GM23338 (cell line): ENCODE results near the gene SMG1. TPM values are rescaled to one million over a fixed set of nuclear protein-coding genes. Genes with fewer than 3 reads are reported as not detected.

Experiments
- ATAC-seq: fragments of 200-7000 bp; cut with Tn5 transposase; 3 replicates; pipeline ENCODE4 v1.9.1; 2020
- DNase-seq: peaks from one replicate; pipeline ENCODE4 v3.0.0-alpha.2; 2015; ENCODE audit warnings: low spot score
- H2AFZ ChIP-seq: fragments of 200-600 bp; sonication (generic); 2 replicates; pipeline ENCODE4 v1.8.0; 2016; ENCODE audit warnings: antibody characterized with exemption, mild to moderate bottlenecking, moderate library complexity
- H3F3A ChIP-seq: fragments of 200-600 bp; sonication (generic); replicated peaks from 2 replicates; pipeline ENCODE4 v1.8.0; 2017; ENCODE audit warnings: antibody characterized with exemption, mixed run types, low read depth
- H3K27ac ChIP-seq: fragments of 200-600 bp; sonication (generic); 2 replicates; pipeline ENCODE4 v1.6.1; 2016; ENCODE audit warnings: low read depth
- H3K27me3 ChIP-seq: fragments of 200-600 bp; sonication (generic); 2 replicates; pipeline ENCODE4 v1.8.0; 2016; ENCODE audit warnings: mild to moderate bottlenecking, mixed run types, moderate library complexity; ENCODE audit not compliant: insufficient read depth
- H3K36me3 ChIP-seq: fragments of 200-600 bp; sonication (generic); 2 replicates; pipeline ENCODE4 v1.8.0; 2016; ENCODE audit warnings: mild to moderate bottlenecking; ENCODE audit not compliant: insufficient read depth
- H3K4me1 ChIP-seq: fragments of 200-600 bp; sonication (generic); 2 replicates; pipeline ENCODE4 v1.8.0; 2016; ENCODE audit warnings: mild to moderate bottlenecking, moderate library complexity; ENCODE audit not compliant: insufficient read depth
- H3K4me2 ChIP-seq: fragments of 200-600 bp; sonication (generic); 2 replicates; pipeline ENCODE4 v1.7.1; 2017; ENCODE audit warnings: mixed run types
- H3K4me3 ChIP-seq: fragments of 200-600 bp; sonication (generic); 2 replicates; pipeline ENCODE4 v1.6.1; 2016; ENCODE audit warnings: mixed run types
- H3K79me2 ChIP-seq: fragments of 200-600 bp; sonication (generic); replicated peaks from 2 replicates; pipeline ENCODE4 v1.8.0; 2017; ENCODE audit warnings: mild to moderate bottlenecking; ENCODE audit not compliant: insufficient read depth
- H3K9me2 ChIP-seq: fragments of 200-600 bp; sonication (generic); 2 replicates; pipeline ENCODE4 v1.8.0; 2017; ENCODE audit not compliant: insufficient read depth
- H4K20me1 ChIP-seq: fragments of 200-600 bp; sonication (generic); replicated peaks from 2 replicates; pipeline ENCODE4 v1.8.0; 2017; ENCODE audit warnings: mild to moderate bottlenecking; ENCODE audit not compliant: insufficient read depth
- H3K27ac Mint-ChIP-seq: 2 replicates; pipeline ENCODE4 v1.8.0; 2020; ENCODE audit warnings: inconsistent platforms, mild to moderate bottlenecking, moderate library complexity, mixed read lengths
- H3K27me3 Mint-ChIP-seq: 3 replicates; pipeline ENCODE4 v1.8.0; 2022; ENCODE audit warnings: low read depth, mild to moderate bottlenecking, moderate library complexity, mixed read lengths, inconsistent platforms; ENCODE audit not compliant: insufficient read depth, poor library complexity
- H3K36me3 Mint-ChIP-seq: 3 replicates; pipeline ENCODE4 v1.8.0; 2021; ENCODE audit warnings: low read depth, mild to moderate bottlenecking, inconsistent platforms, moderate library complexity, mixed read lengths
- H3K4me1 Mint-ChIP-seq: 3 replicates; pipeline ENCODE4 v1.8.0; 2020; ENCODE audit warnings: mild to moderate bottlenecking, inconsistent platforms, mixed read lengths
- H3K4me3 Mint-ChIP-seq: 3 replicates; pipeline ENCODE4 v1.8.0; 2021; ENCODE audit warnings: moderate library complexity, mild to moderate bottlenecking, inconsistent platforms, mixed read lengths
- H3K9me3 Mint-ChIP-seq: 3 replicates; pipeline ENCODE4 v1.8.0; 2020; ENCODE audit warnings: moderate library complexity, mild to moderate bottlenecking, inconsistent platforms, mixed read lengths
- CREB1 ChIP-seq: fragments of 250-450 bp; sonication (Bioruptor Pico); IDR thresholded peaks from 2 replicates; pipeline ENCODE4 v1.5.0; 2020; ENCODE audit warnings: low read depth, mild to moderate bottlenecking, moderate library complexity
- EZH2phosphoT487 ChIP-seq: fragments of 200-600 bp; sonication (generic); IDR thresholded peaks from one replicate; pipeline ENCODE4 v1.8.1; 2018; ENCODE audit warnings: antibody characterized with exemption; ENCODE audit not compliant: unreplicated experiment
- STAT1 ChIP-seq: IDR thresholded peaks from one replicate; pipeline ENCODE4 v1.6.1; 2016; ENCODE audit warnings: antibody characterized with exemption; ENCODE audit not compliant: unreplicated experiment
- ZNF114 ChIP-seq: fragments of 250-450 bp; sonication (Bioruptor Pico); IDR thresholded peaks from 2 replicates; pipeline ENCODE4 v1.5.0; 2020; ENCODE audit warnings: mild to moderate bottlenecking, moderate library complexity
- ZNF331 ChIP-seq: fragments of 250-450 bp; sonication (Bioruptor Pico); IDR thresholded peaks from 2 replicates; pipeline ENCODE4 v1.5.0; 2020; ENCODE audit warnings: low read depth, mild to moderate bottlenecking, moderate library complexity
- polyA plus RNA-seq: library from polyadenylated mRNA; unstranded; fragments of >200 nt; fragmentation: Nextera tagmentation; extraction: Ambion mirVana; gene quantifications from 2 replicates; pipeline ENCODE4 v1.2.1, GENCODE V29; 2016
- total RNA-seq: library from RNA; depleted of rRNA; stranded (reverse); fragments of >200 nt; shearing (Covaris generic); gene quantifications from 2 replicates; pipeline ENCODE4 v1.2.3, GENCODE V29; 2014
- TF ChIP-seq, protein P1 (sequence below), 2 experiments: fragments of 200-600 bp in 1 of 2; sonication (generic) in 1 of 2; conservative IDR thresholded peaks; 2 replicates each; pipeline versions ENCODE4 v1.5.1 to v1.6.1; 2016 to 2017; ENCODE audit warnings: antibody characterized with exemption in 2 of 2, low read depth in 2 of 2, mild to moderate bottlenecking in 2 of 2, moderate library complexity in 1 of 2
- TF ChIP-seq, protein P2 (sequence below): IDR thresholded peaks from one replicate; pipeline ENCODE4 v1.6.1; 2018; ENCODE audit warnings: antibody characterized with exemption; ENCODE audit not compliant: unreplicated experiment
- TF ChIP-seq, protein P3 (sequence below): IDR thresholded peaks from 2 replicates; pipeline ENCODE4 v1.6.1; 2016; ENCODE audit warnings: antibody characterized with exemption
- TF ChIP-seq, protein P4 (sequence below): fragments of 250-450 bp; sonication (Bioruptor Pico); IDR thresholded peaks from 2 replicates; pipeline ENCODE4 v1.5.0; 2020; ENCODE audit warnings: mild to moderate bottlenecking, moderate library complexity

SMG1 gene
- total and polyA plus RNA-seq, 2 experiments from 2014 or later, result 18.6 to 119 TPM

DNA sequence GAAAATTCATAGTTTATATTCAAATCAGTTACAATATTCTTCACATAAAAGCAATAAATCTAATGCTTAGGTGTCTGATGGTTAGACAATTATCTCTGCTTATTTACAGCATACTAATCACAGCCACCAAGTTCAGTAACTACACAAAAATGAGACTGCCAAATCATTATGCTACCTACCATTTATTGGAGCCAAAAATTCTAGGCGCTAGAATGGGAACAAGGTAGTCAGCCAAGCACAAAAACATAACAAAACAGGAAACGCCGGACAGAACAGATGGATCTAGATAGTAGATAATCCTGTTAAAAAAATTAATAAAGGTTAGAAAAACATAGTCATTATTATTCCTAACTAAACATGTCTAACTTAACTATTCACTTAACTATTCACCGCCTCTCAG is 128.5 kb downstream of the SMG1 start (continued):
- TF ChIP-seq, protein P1, sequence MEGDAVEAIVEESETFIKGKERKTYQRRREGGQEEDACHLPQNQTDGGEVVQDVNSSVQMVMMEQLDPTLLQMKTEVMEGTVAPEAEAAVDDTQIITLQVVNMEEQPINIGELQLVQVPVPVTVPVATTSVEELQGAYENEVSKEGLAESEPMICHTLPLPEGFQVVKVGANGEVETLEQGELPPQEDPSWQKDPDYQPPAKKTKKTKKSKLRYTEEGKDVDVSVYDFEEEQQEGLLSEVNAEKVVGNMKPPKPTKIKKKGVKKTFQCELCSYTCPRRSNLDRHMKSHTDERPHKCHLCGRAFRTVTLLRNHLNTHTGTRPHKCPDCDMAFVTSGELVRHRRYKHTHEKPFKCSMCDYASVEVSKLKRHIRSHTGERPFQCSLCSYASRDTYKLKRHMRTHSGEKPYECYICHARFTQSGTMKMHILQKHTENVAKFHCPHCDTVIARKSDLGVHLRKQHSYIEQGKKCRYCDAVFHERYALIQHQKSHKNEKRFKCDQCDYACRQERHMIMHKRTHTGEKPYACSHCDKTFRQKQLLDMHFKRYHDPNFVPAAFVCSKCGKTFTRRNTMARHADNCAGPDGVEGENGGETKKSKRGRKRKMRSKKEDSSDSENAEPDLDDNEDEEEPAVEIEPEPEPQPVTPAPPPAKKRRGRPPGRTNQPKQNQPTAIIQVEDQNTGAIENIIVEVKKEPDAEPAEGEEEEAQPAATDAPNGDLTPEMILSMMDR (conservative IDR thresholded peaks at IDR 0.05; ENCODE audit: low read depth in 2 of 2), result no peak
- TF ChIP-seq, protein P2, sequence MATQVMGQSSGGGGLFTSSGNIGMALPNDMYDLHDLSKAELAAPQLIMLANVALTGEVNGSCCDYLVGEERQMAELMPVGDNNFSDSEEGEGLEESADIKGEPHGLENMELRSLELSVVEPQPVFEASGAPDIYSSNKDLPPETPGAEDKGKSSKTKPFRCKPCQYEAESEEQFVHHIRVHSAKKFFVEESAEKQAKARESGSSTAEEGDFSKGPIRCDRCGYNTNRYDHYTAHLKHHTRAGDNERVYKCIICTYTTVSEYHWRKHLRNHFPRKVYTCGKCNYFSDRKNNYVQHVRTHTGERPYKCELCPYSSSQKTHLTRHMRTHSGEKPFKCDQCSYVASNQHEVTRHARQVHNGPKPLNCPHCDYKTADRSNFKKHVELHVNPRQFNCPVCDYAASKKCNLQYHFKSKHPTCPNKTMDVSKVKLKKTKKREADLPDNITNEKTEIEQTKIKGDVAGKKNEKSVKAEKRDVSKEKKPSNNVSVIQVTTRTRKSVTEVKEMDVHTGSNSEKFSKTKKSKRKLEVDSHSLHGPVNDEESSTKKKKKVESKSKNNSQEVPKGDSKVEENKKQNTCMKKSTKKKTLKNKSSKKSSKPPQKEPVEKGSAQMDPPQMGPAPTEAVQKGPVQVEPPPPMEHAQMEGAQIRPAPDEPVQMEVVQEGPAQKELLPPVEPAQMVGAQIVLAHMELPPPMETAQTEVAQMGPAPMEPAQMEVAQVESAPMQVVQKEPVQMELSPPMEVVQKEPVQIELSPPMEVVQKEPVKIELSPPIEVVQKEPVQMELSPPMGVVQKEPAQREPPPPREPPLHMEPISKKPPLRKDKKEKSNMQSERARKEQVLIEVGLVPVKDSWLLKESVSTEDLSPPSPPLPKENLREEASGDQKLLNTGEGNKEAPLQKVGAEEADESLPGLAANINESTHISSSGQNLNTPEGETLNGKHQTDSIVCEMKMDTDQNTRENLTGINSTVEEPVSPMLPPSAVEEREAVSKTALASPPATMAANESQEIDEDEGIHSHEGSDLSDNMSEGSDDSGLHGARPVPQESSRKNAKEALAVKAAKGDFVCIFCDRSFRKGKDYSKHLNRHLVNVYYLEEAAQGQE, result no peak
- TF ChIP-seq, protein P3, sequence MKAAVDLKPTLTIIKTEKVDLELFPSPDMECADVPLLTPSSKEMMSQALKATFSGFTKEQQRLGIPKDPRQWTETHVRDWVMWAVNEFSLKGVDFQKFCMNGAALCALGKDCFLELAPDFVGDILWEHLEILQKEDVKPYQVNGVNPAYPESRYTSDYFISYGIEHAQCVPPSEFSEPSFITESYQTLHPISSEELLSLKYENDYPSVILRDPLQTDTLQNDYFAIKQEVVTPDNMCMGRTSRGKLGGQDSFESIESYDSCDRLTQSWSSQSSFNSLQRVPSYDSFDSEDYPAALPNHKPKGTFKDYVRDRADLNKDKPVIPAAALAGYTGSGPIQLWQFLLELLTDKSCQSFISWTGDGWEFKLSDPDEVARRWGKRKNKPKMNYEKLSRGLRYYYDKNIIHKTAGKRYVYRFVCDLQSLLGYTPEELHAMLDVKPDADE, result no peak

DNA sequence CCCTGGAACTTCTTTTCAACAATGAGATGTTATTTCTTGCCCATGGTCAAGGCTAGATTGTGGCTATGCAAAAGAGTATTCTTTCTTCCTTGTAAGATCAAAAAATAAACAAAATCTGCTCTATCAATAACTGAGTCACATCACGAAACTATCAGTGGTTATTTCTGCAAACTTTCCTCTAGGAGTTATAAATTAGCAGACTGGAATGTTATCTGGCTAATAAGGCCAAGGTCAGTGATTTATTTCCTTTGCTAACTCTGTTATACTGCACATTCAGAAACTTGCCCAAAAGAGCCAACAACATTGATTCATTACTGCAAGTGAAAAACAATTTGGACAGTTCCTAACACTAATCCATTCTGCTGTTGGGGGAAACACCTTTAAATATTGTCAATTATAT is 129.8 kb downstream of the SMG1 start:
- Histone ChIP-seq H3K4me2 (no peak overlapping the region), H3K4me3 (no peak overlapping the region), H3F3A (peaks cover 2% of the 10 kb centered on the region; the same call in 1 of the 2 replicates), H4K20me1 (peaks cover 39% of the 10 kb centered on the region), H3K27ac (no peak overlapping the region), H2AFZ (no peak overlapping the region), H3K27me3 (no peaks in the 10 kb centered on the region), H3K79me2 (peaks cover 60% of the 10 kb centered on the region), H3K36me3 (peaks cover 63% of the 10 kb centered on the region), H3K4me1 (peaks cover 14% of the 10 kb centered on the region), H3K9me2 (no peaks in the 10 kb centered on the region)
- no peak overlapping the region for H3K4me3 Mint-ChIP-seq
- H3K27ac Mint-ChIP-seq, result no peak overlapping the region
- DNase-seq (no peak), ATAC-seq (no peak)
- H3K36me3 Mint-ChIP-seq, result peaks cover 81% of the 10 kb centered on the region
- H3K4me1 Mint-ChIP-seq, result peaks cover 17% of the 10 kb centered on the region
- no peaks in the 10 kb centered on the region for H3K9me3 Mint-ChIP-seq
- H3K27me3 Mint-ChIP-seq, result peaks cover 3% of the 10 kb centered on the region
- TF ChIP-seq CREB1 (CRISPR knock-in tag), result no peak
- TF ChIP-seq ZNF114 (CRISPR knock-in tag), result no peak
- TF ChIP-seq ZNF331 (CRISPR knock-in tag), result no peak
- no peak for TF ChIP-seq STAT1
- TF ChIP-seq, protein P4, sequence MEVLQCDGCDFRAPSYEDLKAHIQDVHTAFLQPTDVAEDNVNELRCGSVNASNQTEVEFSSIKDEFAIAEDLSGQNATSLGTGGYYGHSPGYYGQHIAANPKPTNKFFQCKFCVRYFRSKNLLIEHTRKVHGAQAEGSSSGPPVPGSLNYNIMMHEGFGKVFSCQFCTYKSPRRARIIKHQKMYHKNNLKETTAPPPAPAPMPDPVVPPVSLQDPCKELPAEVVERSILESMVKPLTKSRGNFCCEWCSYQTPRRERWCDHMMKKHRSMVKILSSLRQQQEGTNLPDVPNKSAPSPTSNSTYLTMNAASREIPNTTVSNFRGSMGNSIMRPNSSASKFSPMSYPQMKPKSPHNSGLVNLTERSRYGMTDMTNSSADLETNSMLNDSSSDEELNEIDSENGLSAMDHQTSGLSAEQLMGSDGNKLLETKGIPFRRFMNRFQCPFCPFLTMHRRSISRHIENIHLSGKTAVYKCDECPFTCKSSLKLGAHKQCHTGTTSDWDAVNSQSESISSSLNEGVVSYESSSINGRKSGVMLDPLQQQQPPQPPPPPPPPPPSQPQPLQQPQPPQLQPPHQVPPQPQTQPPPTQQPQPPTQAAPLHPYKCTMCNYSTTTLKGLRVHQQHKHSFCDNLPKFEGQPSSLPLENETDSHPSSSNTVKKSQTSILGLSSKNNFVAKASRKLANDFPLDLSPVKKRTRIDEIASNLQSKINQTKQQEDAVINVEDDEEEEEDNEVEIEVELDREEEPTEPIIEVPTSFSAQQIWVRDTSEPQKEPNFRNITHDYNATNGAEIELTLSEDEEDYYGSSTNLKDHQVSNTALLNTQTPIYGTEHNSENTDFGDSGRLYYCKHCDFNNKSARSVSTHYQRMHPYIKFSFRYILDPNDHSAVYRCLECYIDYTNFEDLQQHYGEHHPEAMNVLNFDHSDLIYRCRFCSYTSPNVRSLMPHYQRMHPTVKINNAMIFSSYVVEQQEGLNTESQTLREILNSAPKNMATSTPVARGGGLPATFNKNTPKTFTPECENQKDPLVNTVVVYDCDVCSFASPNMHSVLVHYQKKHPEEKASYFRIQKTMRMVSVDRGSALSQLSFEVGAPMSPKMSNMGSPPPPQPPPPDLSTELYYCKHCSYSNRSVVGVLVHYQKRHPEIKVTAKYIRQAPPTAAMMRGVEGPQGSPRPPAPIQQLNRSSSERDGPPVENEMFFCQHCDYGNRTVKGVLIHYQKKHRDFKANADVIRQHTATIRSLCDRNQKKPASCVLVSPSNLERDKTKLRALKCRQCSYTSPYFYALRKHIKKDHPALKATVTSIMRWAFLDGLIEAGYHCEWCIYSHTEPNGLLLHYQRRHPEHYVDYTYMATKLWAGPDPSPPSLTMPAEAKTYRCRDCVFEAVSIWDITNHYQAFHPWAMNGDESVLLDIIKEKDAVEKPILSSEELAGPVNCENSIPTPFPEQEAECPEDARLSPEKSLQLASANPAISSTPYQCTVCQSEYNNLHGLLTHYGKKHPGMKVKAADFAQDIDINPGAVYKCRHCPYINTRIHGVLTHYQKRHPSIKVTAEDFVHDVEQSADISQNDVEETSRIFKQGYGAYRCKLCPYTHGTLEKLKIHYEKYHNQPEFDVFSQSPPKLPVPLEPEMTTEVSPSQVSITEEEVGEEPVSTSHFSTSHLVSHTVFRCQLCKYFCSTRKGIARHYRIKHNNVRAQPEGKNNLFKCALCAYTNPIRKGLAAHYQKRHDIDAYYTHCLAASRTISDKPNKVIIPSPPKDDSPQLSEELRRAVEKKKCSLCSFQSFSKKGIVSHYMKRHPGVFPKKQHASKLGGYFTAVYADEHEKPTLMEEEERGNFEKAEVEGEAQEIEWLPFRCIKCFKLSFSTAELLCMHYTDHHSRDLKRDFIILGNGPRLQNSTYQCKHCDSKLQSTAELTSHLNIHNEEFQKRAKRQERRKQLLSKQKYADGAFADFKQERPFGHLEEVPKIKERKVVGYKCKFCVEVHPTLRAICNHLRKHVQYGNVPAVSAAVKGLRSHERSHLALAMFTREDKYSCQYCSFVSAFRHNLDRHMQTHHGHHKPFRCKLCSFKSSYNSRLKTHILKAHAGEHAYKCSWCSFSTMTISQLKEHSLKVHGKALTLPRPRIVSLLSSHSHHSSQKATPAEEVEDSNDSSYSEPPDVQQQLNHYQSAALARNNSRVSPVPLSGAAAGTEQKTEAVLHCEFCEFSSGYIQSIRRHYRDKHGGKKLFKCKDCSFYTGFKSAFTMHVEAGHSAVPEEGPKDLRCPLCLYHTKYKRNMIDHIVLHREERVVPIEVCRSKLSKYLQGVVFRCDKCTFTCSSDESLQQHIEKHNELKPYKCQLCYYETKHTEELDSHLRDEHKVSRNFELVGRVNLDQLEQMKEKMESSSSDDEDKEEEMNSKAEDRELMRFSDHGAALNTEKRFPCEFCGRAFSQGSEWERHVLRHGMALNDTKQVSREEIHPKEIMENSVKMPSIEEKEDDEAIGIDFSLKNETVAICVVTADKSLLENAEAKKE (CRISPR knock-in tag), result no peak
- TF ChIP-seq EZH2phosphoT487, result no peak
